GM23338 (cell line): ENCODE results near the gene HSD17B1. TPM values are rescaled to one million over a fixed set of nuclear protein-coding genes. Genes with fewer than 3 reads are reported as not detected.
A peak's percentile ranks its signal among the peaks of the same experiment; 100 is the strongest.
"Not testable (repeated sequence)": the region's sequence is repeated elsewhere in the genome, so short reads cannot be mapped to it uniquely, and the experiment has no call there.

Source experiments
- ATAC-seq: fragments of 200-7000 bp; cut with Tn5 transposase; 3 replicates; pipeline ENCODE4 v1.9.1; 2020
- DNase-seq: peaks from one replicate; pipeline ENCODE4 v3.0.0-alpha.2; 2015; ENCODE audit warnings: low spot score
- H2AFZ ChIP-seq: fragments of 200-600 bp; sonication (generic); 2 replicates; pipeline ENCODE4 v1.8.0; 2016; ENCODE audit warnings: antibody characterized with exemption, mild to moderate bottlenecking, moderate library complexity
- H3F3A ChIP-seq: fragments of 200-600 bp; sonication (generic); replicated peaks from 2 replicates; pipeline ENCODE4 v1.8.0; 2017; ENCODE audit warnings: antibody characterized with exemption, mixed run types, low read depth
- H3K27ac ChIP-seq: fragments of 200-600 bp; sonication (generic); 2 replicates; pipeline ENCODE4 v1.6.1; 2016; ENCODE audit warnings: low read depth
- H3K27me3 ChIP-seq: fragments of 200-600 bp; sonication (generic); 2 replicates; pipeline ENCODE4 v1.8.0; 2016; ENCODE audit warnings: mild to moderate bottlenecking, mixed run types, moderate library complexity; ENCODE audit not compliant: insufficient read depth
- H3K36me3 ChIP-seq: fragments of 200-600 bp; sonication (generic); 2 replicates; pipeline ENCODE4 v1.8.0; 2016; ENCODE audit warnings: mild to moderate bottlenecking; ENCODE audit not compliant: insufficient read depth
- H3K4me1 ChIP-seq: fragments of 200-600 bp; sonication (generic); 2 replicates; pipeline ENCODE4 v1.8.0; 2016; ENCODE audit warnings: mild to moderate bottlenecking, moderate library complexity; ENCODE audit not compliant: insufficient read depth
- H3K4me2 ChIP-seq: fragments of 200-600 bp; sonication (generic); 2 replicates; pipeline ENCODE4 v1.7.1; 2017; ENCODE audit warnings: mixed run types
- H3K4me3 ChIP-seq: fragments of 200-600 bp; sonication (generic); 2 replicates; pipeline ENCODE4 v1.6.1; 2016; ENCODE audit warnings: mixed run types
- H3K79me2 ChIP-seq: fragments of 200-600 bp; sonication (generic); replicated peaks from 2 replicates; pipeline ENCODE4 v1.8.0; 2017; ENCODE audit warnings: mild to moderate bottlenecking; ENCODE audit not compliant: insufficient read depth
- H3K9me2 ChIP-seq: fragments of 200-600 bp; sonication (generic); 2 replicates; pipeline ENCODE4 v1.8.0; 2017; ENCODE audit not compliant: insufficient read depth
- H4K20me1 ChIP-seq: fragments of 200-600 bp; sonication (generic); replicated peaks from 2 replicates; pipeline ENCODE4 v1.8.0; 2017; ENCODE audit warnings: mild to moderate bottlenecking; ENCODE audit not compliant: insufficient read depth
- H3K27ac Mint-ChIP-seq: 2 replicates; pipeline ENCODE4 v1.8.0; 2020; ENCODE audit warnings: inconsistent platforms, mild to moderate bottlenecking, moderate library complexity, mixed read lengths
- H3K27me3 Mint-ChIP-seq: 3 replicates; pipeline ENCODE4 v1.8.0; 2022; ENCODE audit warnings: low read depth, mild to moderate bottlenecking, moderate library complexity, mixed read lengths, inconsistent platforms; ENCODE audit not compliant: insufficient read depth, poor library complexity
- H3K36me3 Mint-ChIP-seq: 3 replicates; pipeline ENCODE4 v1.8.0; 2021; ENCODE audit warnings: low read depth, mild to moderate bottlenecking, inconsistent platforms, moderate library complexity, mixed read lengths
- H3K4me1 Mint-ChIP-seq: 3 replicates; pipeline ENCODE4 v1.8.0; 2020; ENCODE audit warnings: mild to moderate bottlenecking, inconsistent platforms, mixed read lengths
- H3K4me3 Mint-ChIP-seq: 3 replicates; pipeline ENCODE4 v1.8.0; 2021; ENCODE audit warnings: moderate library complexity, mild to moderate bottlenecking, inconsistent platforms, mixed read lengths
- H3K9me3 Mint-ChIP-seq: 3 replicates; pipeline ENCODE4 v1.8.0; 2020; ENCODE audit warnings: moderate library complexity, mild to moderate bottlenecking, inconsistent platforms, mixed read lengths
- CREB1 ChIP-seq: fragments of 250-450 bp; sonication (Bioruptor Pico); IDR thresholded peaks from 2 replicates; pipeline ENCODE4 v1.5.0; 2020; ENCODE audit warnings: low read depth, mild to moderate bottlenecking, moderate library complexity
- CTCF ChIP-seq, 2 experiments: fragments of 200-600 bp in 1 of 2; sonication (generic) in 1 of 2; conservative IDR thresholded peaks; 2 replicates each; pipeline versions ENCODE4 v1.5.1 to v1.6.1; 2016 to 2017; ENCODE audit warnings: antibody characterized with exemption in 2 of 2, low read depth in 2 of 2, mild to moderate bottlenecking in 2 of 2, moderate library complexity in 1 of 2
- EZH2phosphoT487 ChIP-seq: fragments of 200-600 bp; sonication (generic); IDR thresholded peaks from one replicate; pipeline ENCODE4 v1.8.1; 2018; ENCODE audit warnings: antibody characterized with exemption; ENCODE audit not compliant: unreplicated experiment
- STAT1 ChIP-seq: IDR thresholded peaks from one replicate; pipeline ENCODE4 v1.6.1; 2016; ENCODE audit warnings: antibody characterized with exemption; ENCODE audit not compliant: unreplicated experiment
- ZNF462 ChIP-seq: fragments of 250-450 bp; sonication (Bioruptor Pico); IDR thresholded peaks from 2 replicates; pipeline ENCODE4 v1.5.0; 2020; ENCODE audit warnings: mild to moderate bottlenecking, moderate library complexity
- long read RNA-seq: library from polyadenylated mRNA; unstranded; transcript quantifications from one replicate; pipeline ENCODE4 v2.0.0, GENCODE V29; 2020; ENCODE audit not compliant: unreplicated experiment
- polyA plus RNA-seq: library from polyadenylated mRNA; unstranded; fragments of >200 nt; fragmentation: Nextera tagmentation; extraction: Ambion mirVana; gene quantifications from 2 replicates; pipeline ENCODE4 v1.2.1, GENCODE V29; 2016
- total RNA-seq: library from RNA; depleted of rRNA; stranded (reverse); fragments of >200 nt; shearing (Covaris generic); gene quantifications from 2 replicates; pipeline ENCODE4 v1.2.3, GENCODE V29; 2014; rRNA removed

Gene HSD17B1
- total RNA-seq (0.97 and 1.7 TPM in 2 replicates), polyA plus RNA-seq (1.7 and 1.8 TPM in 2 replicates)
- long read RNA-seq, partial matches to known transcripts, result 2 of 2 reads
- long read RNA-seq, other reads (novel, unspliced or antisense), result 0 of 2 reads

GRCh38 chr17:42552736-42553135, at the start of gene HSD17B1:
Gene HSD17B1, plus strand, starts transcription at chr17:42552923. Its CDS starts 11 bp downstream, at chr17:42552934.
- not testable (repeated sequence) for H3K36me3 ChIP-seq, DNase-seq, H3K27me3 ChIP-seq, H3K9me3 Mint-ChIP-seq, H2AFZ ChIP-seq, H3F3A ChIP-seq, H3K79me2 ChIP-seq, H3K27ac ChIP-seq, H3K27ac Mint-ChIP-seq, H4K20me1 ChIP-seq, ATAC-seq, H3K36me3 Mint-ChIP-seq, H3K9me2 ChIP-seq
- peaks cover 20% of the 10 kb centered on the region for H3K27me3 Mint-ChIP-seq
- H3K4me3 Mint-ChIP-seq, result peak within 1 kb of the TSS; percentile 87
- Histone ChIP-seq H3K4me1 (peaks cover 12% of the 10 kb centered on the region), H3K4me3 (peak within 1 kb of the TSS; percentile 93), H3K4me2 (peak within 1 kb of the TSS; percentile 92)
- peaks cover 21% of the 10 kb centered on the region for H3K4me1 Mint-ChIP-seq

- Histone ChIP-seq H4K20me1 (no peaks in the 10 kb centered on the region; the same call in 1 of the 2 replicates), H3K27ac (no peak overlapping the region), H3F3A (peaks cover 7% of the 10 kb centered on the region; the same call in 1 of the 2 replicates), H3K4me2 (no peak overlapping the region), H3K36me3 (peaks cover 23% of the 10 kb centered on the region), H3K27me3 (no peaks in the 10 kb centered on the region), H2AFZ (no peak overlapping the region), H3K4me3 (no peak overlapping the region), H3K79me2 (no peaks in the 10 kb centered on the region), H3K9me2 (no peaks in the 10 kb centered on the region), H3K4me1 (no peaks in the 10 kb centered on the region)
- H3K9me3 Mint-ChIP-seq, result no peaks in the 10 kb centered on the region
- no peak overlapping the region for H3K4me3 Mint-ChIP-seq
- ATAC-seq (no peak), DNase-seq (no peak)
- no peak overlapping the region for H3K27ac Mint-ChIP-seq
- H3K4me1 Mint-ChIP-seq, result no peaks in the 10 kb centered on the region
- H3K36me3 Mint-ChIP-seq, result peaks cover 40% of the 10 kb centered on the region
- H3K27me3 Mint-ChIP-seq, result peaks cover 1% of the 10 kb centered on the region
- TF ChIP-seq EZH2phosphoT487 (no peak), CTCF (conservative IDR thresholded peaks at IDR 0.05; ENCODE audit: low read depth in 2 of 2) (no peak)
Observed at GRCh38 chr17:42502926-42503325, 49.8 kb upstream of the HSD17B1 start.

- Histone ChIP-seq H3K9me2 (no peaks in the 10 kb centered on the region), H3K79me2 (no peaks in the 10 kb centered on the region), H3K4me2 (no peak overlapping the region), H4K20me1 (no peaks in the 10 kb centered on the region), H3K27ac (no peak overlapping the region), H3K4me1 (no peaks in the 10 kb centered on the region), H3K4me3 (no peak overlapping the region), H3K36me3 (peaks cover 8% of the 10 kb centered on the region), H3F3A (no peaks in the 10 kb centered on the region; the same call in 1 of the 2 replicates), H3K27me3 (no peaks in the 10 kb centered on the region), H2AFZ (no peak overlapping the region)
- DNase-seq (no peak), ATAC-seq (no peak)
- Mint-ChIP-seq H3K36me3 (peaks cover 19% of the 10 kb centered on the region), H3K27ac (no peak overlapping the region), H3K4me3 (no peak overlapping the region), H3K9me3 (no peaks in the 10 kb centered on the region), H3K27me3 (peaks cover 3% of the 10 kb centered on the region), H3K4me1 (no peaks in the 10 kb centered on the region)
- TF ChIP-seq ZNF462 (CRISPR knock-in tag) (no peak), STAT1 (no peak), CTCF (conservative IDR thresholded peaks at IDR 0.05; ENCODE audit: low read depth in 2 of 2) (no peak), CREB1 (CRISPR knock-in tag) (no peak)
Observed at GRCh38 chr17:42507671-42508070, 45.1 kb upstream of the HSD17B1 start.
